ENCODE data around the gene GNG13.
"Not testable (repeated sequence)": the region's sequence is repeated elsewhere in the genome, so short reads cannot be mapped to it uniquely, and the experiment has no call there.

GNG13 gene

GRCh38 chr16:760065-760464 is 40.5 kb downstream of the GNG13 start:
- no peak for DNase-seq

DNA sequence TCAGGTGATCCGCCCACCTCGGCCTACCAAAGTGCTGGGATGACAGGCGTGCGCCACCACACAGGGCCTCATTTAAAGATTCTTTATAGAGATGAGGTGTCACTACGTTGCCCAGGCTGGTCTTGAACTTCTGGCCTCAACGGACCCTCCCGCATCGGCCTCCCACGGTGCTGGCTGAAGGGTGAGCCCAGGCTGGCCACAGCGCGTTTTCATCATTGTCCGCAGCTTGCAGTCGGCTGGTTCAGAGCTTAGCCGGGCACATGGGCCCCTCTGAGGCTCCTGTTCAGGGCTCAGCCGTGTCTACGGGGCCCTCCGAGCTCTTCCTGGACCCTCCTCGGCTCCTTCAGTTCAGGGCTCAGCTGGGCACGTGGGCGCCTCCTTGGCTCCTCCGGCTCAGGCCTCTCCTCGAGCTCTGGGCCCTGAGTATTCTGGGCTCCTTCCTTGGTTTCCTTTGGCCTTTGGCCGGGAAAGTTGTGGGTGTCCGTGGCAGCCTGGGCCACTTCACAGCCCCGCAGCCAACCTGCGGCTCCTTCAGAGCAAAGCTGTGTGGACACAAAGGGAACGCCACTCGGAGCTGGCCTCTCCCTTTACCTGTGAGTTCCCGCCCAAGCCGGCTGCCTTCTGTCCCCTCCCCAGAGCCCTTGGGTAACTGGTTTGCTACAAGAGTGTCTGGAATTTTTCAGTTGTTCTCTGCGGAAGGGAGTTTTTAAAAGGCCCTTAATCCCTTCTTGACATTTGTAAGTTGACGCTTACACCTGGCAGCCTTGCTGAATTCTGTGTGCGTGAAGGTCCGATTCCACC is 41.2 kb downstream of the GNG13 start:
- DNase-seq = no peak

DNA sequence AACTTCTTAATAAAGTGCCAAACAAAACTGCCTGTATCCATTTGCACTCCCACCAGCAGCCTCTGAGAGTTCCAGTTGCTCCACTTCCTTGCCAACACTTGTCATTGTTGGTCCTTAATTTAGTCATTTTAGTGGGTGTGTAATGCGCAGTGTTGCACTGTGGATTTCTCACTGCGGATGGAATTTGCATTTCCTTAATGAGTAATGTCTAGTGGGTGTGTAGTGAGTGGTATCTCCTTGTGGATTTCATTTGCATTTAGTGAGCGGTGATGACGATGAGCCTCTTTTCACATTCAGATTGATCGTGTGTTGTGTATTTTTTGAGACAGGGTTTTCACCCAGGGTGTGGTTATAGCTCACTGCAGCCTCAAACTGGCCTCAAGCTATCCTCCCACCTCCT is 44.1 kb downstream of the GNG13 start:
- DNase-seq = no peak

DNA sequence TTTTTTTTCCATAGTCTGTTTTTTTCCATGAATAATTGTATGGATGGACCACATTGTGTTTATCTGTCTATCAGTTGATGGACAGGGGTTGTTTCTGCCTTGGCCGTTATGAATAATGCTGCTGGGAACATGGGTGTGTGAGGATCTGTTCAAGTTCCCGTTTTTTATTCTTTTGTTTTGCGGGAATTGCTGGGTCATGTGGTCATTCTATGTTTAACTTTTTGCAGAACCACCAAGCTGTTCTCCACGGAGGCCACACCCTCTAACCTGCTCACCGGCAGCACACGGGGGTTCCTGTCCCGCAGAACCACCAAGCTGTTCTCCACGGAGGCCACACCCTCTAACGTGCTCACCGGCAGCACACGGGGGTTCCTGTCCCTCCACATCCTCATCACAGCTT is 45.9 kb downstream of the GNG13 start:
- DNase-seq = no peak

DNA sequence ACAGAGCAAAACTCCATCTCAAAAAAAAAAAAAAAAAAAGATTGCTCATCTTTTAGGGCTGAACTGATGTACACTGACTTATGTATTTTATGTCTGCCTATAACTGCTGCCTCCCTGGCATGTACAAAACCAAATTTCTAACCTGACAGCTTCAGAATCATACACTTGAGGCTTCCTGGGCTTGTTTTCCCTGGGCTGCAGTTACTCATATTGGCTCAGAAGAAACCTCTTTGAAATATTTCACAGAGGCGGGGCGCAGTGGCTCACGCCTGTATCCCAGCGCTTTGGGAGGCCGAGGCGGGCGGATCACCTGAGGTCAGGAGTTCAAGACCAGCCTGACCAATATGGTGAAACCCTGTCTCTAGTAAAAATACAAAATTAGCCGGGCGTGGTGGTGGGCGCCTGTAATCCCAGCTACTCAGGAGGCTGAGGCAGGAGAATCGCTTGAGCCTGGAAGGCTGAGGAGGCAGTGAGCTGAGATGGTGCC is 46.4 kb downstream of the GNG13 start:
- not testable (repeated sequence) for DNase-seq

DNA sequence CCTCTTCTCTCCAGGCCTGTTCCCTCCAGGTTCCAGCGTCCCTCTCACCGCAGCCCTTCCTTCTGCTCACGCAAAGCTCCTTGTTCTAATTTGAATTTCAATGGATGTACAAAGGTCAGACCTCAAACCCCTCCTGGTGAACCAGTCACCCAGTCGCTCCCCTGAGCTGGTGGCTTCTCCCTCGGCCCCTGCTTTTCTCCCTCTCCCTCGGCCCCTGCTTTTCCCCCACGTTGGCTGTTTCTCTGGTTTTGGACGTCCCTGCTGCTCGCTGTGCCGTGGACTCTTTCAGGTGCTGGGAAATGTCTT is 48.6 kb downstream of the GNG13 start:
- no peak for DNase-seq

- no peak for DNase-seq
These were observed 49.2 kb downstream of the GNG13 start for GRCh38 chr16:751152-752006.

DNA sequence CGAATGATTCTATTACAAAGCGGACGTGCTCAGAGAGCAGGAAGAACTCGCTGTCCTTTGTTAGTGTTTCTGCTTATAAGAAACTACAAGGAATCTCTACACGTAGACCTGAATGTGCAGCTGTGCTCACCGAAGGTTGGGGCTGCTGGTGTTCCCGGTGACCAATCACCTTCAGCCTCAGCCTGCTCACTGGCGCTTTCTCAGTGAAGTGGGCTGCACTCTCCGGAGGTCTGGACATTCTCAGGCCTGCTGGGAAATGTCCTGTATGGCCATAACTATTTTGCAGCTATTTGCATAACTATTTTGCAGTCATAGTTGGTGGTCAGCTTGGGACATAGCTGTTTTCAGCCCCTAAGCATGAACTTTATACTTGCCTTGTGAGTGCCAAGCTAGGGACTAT is 50.0 kb downstream of the GNG13 start:
- DNase-seq = no peak

DNA sequence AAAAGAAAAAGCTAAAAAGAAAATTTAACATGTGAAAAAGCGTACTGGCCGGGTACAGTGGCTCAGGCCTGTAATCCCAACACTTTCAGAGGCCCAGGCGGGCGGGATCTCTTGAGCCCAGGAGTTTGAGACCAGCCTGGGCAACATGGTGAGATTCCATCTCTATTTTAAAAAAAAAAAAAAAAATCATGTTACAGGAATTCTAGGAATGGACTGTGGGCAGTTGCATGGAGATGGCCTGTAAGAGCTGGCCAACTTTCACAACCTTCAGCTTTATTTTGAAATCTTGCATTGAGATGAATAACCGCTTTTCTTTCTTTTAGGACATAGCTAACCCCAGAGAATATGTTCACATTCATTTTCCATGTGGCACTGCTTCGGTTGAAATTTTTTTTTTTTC is 51.5 kb downstream of the GNG13 start:
- DNase-seq = peak; percentile 26

Data from kidney glomerular epithelial cell (primary cell).